Memory B cell (primary cell): ENCODE results near the gene STK17A.
"Not testable (repeated sequence)": the region's sequence is repeated elsewhere in the genome, so short reads cannot be mapped to it uniquely, and the experiment has no call there.

Experiments used
- ATAC-seq: fragments of 150-1000 bp; cut with Tn5 transposase; 2 replicates; pipeline ENCODE4 v1.10.0; 2021; ENCODE audit warnings: low read depth, mild to moderate bottlenecking, moderate library complexity
- DNase-seq, 2 donors: peaks; one replicate each; pipeline ENCODE4 v3.0.0; 2022; ENCODE audit warnings: low spot score in 2 of 2
- H3K27ac Mint-ChIP-seq: one replicate; pipeline ENCODE4 v1.8.0; 2022; ENCODE audit warnings: mild to moderate bottlenecking, moderate library complexity, mixed read lengths
- H3K27me3 Mint-ChIP-seq: one replicate; pipeline ENCODE4 v1.8.0; 2022; ENCODE audit warnings: mixed read lengths
- H3K36me3 Mint-ChIP-seq: one replicate; pipeline ENCODE4 v1.8.0; 2022; ENCODE audit warnings: mild to moderate bottlenecking, mixed read lengths
- H3K4me1 Mint-ChIP-seq: one replicate; pipeline ENCODE4 v1.8.0; 2022; ENCODE audit warnings: mixed read lengths
- H3K4me3 Mint-ChIP-seq: one replicate; pipeline ENCODE4 v1.8.0; 2022; ENCODE audit warnings: mild to moderate bottlenecking, moderate library complexity, mixed read lengths
- H3K9me3 Mint-ChIP-seq: one replicate; pipeline ENCODE4 v1.8.0; 2022; ENCODE audit warnings: mixed read lengths

STK17A gene

DNA sequence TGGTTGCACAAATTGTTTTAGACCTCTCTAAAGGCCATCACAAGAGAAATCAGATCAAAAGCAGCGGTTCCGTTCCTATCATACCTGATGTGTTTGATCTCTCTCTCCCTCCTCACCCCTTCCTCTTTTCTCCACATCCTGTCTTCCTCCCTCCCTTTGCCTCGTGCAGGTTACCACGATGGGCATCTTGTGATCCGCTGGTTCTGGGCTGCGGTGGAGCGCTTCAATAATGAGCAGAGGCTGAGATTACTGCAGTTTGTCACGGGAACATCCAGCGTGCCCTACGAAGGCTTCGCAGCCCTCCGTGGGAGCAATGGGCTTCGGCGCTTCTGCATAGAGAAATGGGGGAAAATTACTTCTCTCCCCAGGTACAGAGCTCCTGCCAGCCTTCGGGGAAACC lies 28.5 kb upstream of the STK17A start:
- no peak for DNase-seq
- Mint-ChIP-seq H3K4me3 (no peak overlapping the region), H3K27ac (no peak overlapping the region), H3K27me3 (peaks cover 15% of the 10 kb centered on the region), H3K36me3 (no peaks in the 10 kb centered on the region), H3K4me1 (no peaks in the 10 kb centered on the region), H3K9me3 (no peaks in the 10 kb centered on the region)
- no peak for ATAC-seq

DNA sequence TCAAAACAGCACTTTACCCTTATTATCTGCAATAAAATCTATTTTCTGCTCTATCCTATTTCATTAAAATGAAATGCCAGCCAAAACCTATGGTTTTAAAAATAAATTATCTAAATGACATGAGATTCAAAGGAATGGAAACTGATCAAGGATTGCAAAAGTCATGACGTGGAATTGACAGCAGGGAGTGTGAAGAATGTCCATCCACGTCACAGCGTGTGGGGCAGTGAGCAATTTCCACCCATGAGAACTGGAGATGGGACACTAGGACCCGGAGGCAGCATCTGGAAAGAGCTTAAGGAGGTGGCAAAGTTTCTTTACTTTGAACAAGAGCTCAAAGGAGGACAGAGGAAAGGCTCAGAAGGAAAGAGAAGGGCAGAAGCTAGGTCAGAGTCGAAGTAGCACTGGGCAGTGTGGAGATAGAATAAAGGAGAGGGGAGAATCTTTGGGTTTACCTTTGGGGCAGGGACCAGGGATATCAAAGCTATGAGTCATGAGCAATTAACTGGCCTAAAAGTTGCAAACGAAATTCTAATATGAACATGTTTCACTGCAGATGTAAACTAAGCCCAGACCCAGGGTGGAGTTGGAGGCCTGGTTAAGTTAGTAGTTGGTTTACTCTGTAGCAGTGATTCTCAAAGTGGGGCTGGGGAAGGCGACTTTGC lies 24.9 kb upstream of the STK17A start:
- DNase-seq (no peak), ATAC-seq (no peak)
- Mint-ChIP-seq H3K36me3 (no peaks in the 10 kb centered on the region), H3K27me3 (peaks cover 14% of the 10 kb centered on the region), H3K4me1 (no peaks in the 10 kb centered on the region), H3K4me3 (no peak overlapping the region), H3K27ac (no peak overlapping the region), H3K9me3 (no peaks in the 10 kb centered on the region)

DNA sequence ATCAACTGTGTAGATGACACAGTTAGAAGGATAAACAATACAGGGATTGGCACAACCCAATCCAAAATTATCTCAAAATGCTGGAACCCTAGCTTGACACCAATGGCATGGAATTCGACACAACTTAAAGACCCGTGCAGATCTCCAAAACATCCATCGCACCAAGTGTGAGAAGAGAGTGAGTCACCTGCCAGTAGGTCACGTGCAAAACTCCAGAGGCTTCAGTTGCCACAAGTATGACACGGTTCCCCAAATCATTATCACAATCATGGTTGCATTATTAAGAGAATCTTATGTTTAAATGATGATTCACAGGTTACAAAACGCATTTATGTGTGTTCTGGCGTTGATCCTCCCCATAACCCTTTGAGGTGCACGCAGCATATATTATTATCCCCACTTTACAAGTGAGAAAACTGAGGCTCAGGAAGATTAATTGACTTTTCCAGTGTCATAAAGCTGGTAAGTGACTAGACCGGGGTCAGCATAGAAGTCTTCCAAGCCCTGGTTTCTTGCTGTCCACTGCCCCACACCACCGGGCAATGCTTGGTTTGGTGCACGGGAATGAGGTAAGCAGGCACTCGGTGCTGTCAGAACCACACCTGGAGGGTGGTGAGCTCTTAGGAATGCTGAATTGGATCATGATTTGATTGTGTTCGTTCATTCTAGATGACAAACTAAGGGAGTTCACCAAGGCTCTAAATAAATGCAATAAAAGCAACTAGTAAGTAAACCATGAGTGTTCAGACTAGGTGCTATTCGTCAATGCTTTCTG lies 23.6 kb upstream of the STK17A start:
- no peaks in the 10 kb centered on the region for H3K36me3 Mint-ChIP-seq
- H3K9me3 Mint-ChIP-seq, result no peaks in the 10 kb centered on the region
- no peak overlapping the region for H3K27ac Mint-ChIP-seq
- H3K27me3 Mint-ChIP-seq, result peaks cover 12% of the 10 kb centered on the region
- H3K4me1 Mint-ChIP-seq, result no peaks in the 10 kb centered on the region
- H3K4me3 Mint-ChIP-seq, result no peak overlapping the region
- DNase-seq, result no peak
- no peak for ATAC-seq

DNA sequence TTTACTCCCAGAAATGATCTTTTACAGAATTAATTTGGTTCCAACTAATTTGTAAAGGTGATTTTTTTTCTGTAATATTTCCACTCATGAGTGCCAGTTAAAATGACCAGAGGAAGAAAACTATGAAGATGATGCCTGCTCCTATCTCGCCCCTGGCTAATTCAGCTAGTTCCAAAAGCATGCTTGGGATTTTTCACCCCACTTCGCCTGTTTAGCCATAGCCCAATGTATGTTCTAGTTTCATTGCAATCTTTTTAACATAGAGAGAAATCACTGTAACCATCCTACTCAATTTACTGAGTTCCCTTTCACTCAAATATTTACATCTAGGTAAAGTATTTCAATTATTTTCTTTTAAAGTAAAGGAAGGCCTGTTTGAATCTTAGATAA lies 23.0 kb upstream of the STK17A start:
- no peak overlapping the region for H3K4me3 Mint-ChIP-seq
- no peak for DNase-seq
- H3K36me3 Mint-ChIP-seq, result no peaks in the 10 kb centered on the region
- H3K4me1 Mint-ChIP-seq, result no peaks in the 10 kb centered on the region
- ATAC-seq, result no peak
- no peaks in the 10 kb centered on the region for H3K9me3 Mint-ChIP-seq
- H3K27me3 Mint-ChIP-seq, result peaks cover 12% of the 10 kb centered on the region
- H3K27ac Mint-ChIP-seq, result no peak overlapping the region

DNA sequence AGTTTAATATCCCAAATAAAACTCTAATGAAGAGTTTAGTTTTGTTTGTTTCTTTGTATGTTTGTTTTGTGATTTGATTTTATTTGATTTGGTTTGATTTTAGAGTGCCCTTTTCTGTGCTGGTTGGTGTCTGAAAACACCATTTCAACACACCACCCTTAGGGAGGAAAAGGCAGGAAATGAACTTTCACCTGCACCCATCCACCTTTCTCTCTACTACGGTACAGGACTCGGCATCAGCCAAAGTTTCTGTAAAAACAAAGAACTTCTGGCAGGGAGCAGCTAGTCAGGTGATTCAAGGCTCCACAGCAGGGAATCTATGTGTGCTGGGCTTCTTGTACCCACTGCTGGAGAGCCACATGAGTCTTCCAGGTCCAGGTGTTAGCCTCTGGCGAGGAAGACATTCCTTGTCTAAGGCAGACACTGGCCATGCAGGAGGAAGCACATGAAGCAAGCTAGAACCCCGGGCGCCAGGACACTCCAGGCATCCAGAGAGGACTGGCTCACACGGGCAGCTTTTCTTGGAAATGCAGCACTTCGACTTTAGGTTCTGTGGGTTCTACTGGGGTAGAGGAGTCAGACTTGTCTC lies 22.1 kb upstream of the STK17A start:
- no peaks in the 10 kb centered on the region for H3K4me1 Mint-ChIP-seq
- H3K27ac Mint-ChIP-seq, result no peak overlapping the region
- no peaks in the 10 kb centered on the region for H3K36me3 Mint-ChIP-seq

DNA sequence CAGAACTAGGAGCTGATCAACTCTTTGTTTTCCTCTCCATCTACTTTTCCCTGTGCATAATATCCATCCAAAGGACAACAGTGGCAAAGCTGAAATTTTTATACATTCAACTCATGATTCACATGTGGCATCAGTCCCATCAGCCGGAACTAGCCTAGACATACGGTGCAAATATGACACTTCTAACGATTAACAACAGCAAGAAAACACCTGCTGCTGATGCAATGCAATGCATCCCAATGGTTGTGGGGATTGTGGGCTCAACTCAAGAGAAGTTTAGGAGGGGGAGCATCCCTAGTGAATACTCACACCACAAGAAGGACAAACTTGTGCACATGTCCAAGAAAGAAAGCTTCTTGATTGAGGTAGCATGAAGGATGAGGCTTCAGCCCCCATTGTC lies 20.5 kb upstream of the STK17A start:
- no peaks in the 10 kb centered on the region for H3K36me3 Mint-ChIP-seq
- no peaks in the 10 kb centered on the region for H3K4me1 Mint-ChIP-seq
- ATAC-seq, result no peak
- peaks cover 9% of the 10 kb centered on the region for H3K27me3 Mint-ChIP-seq
- no peak overlapping the region for H3K27ac Mint-ChIP-seq
- H3K9me3 Mint-ChIP-seq, result no peaks in the 10 kb centered on the region
- no peak overlapping the region for H3K4me3 Mint-ChIP-seq
- DNase-seq, result no peak

More for the DNA sequence above, 22.1 kb upstream of the STK17A start:
- ATAC-seq (no peak), DNase-seq (no peak)
- H3K9me3 Mint-ChIP-seq, result no peaks in the 10 kb centered on the region
- H3K27me3 Mint-ChIP-seq, result peaks cover 12% of the 10 kb centered on the region
- H3K4me3 Mint-ChIP-seq, result no peak overlapping the region

DNA sequence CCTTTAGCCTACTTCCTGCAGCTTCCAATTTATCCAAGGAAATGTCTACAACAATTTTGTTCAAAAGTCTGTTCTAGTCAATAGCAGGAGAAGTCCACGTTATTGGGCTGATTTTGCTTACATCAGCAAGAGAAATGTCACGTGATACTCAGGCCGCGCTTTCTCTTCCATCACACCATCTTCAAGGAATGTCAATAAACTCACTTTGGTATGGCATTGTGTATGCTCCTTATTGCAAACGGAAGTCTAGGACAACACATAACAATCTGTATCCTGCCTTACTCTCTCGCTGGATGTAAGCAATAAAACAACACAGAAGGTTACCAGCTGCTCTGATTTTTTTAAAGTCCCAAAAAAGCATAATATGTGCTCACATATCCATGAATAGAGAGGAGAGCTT lies 17.1 kb upstream of the STK17A start:
- Mint-ChIP-seq H3K4me3 (no peak overlapping the region), H3K9me3 (no peaks in the 10 kb centered on the region), H3K27me3 (peaks cover 9% of the 10 kb centered on the region), H3K36me3 (no peaks in the 10 kb centered on the region), H3K27ac (no peak overlapping the region), H3K4me1 (peaks cover 3% of the 10 kb centered on the region)
- no peak for DNase-seq
- no peak for ATAC-seq

DNA sequence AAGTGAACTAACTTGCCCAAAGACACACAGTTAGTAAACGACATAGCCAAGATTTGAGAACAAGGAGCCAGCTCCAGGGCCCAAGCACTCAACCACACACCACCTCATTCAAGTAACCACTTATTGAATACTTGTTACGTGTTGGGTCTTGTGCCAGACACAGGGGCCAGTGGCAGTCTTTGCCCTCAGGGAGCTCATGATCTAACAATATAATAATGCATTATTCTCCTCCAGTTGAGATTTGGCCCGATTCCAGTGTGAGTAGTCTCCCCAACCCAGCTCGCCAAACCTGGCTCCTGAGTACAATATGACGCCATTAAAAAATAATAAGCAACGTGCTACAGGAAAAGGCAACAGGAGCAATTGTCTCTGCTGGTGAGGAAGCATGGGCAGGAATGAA lies 14.4 kb upstream of the STK17A start:
- Mint-ChIP-seq H3K27me3 (peaks cover 3% of the 10 kb centered on the region), H3K36me3 (no peaks in the 10 kb centered on the region), H3K27ac (no peak overlapping the region), H3K4me1 (peaks cover 3% of the 10 kb centered on the region), H3K9me3 (no peaks in the 10 kb centered on the region), H3K4me3 (no peak overlapping the region)
- ATAC-seq (no peak), DNase-seq (no peak)

DNA sequence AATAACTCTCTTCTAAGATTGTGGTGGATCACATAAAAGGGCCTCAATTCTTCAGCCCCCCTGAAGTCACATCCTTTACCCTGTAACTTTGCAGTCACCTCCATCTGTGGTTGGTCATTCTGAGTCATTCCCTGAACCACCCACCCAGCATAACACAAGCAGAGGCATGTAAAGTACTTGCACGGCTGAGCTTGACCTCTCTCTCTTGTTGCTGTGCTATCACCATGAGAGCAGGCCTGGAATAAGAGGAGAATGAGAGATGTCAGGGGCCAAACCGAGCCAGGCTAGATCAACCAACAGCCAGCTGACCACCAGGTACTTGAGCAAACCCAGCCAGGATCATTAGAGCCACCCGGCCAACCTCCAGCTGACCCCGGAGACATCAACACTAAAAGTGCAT lies 13.5 kb upstream of the STK17A start:
- ATAC-seq (no peak), DNase-seq (no peak)
- peaks cover 2% of the 10 kb centered on the region for H3K27me3 Mint-ChIP-seq
- no peak overlapping the region for H3K27ac Mint-ChIP-seq
- H3K9me3 Mint-ChIP-seq, result no peaks in the 10 kb centered on the region
- H3K36me3 Mint-ChIP-seq, result no peaks in the 10 kb centered on the region
- H3K4me3 Mint-ChIP-seq, result no peak overlapping the region
- H3K4me1 Mint-ChIP-seq, result peaks cover 3% of the 10 kb centered on the region

DNA sequence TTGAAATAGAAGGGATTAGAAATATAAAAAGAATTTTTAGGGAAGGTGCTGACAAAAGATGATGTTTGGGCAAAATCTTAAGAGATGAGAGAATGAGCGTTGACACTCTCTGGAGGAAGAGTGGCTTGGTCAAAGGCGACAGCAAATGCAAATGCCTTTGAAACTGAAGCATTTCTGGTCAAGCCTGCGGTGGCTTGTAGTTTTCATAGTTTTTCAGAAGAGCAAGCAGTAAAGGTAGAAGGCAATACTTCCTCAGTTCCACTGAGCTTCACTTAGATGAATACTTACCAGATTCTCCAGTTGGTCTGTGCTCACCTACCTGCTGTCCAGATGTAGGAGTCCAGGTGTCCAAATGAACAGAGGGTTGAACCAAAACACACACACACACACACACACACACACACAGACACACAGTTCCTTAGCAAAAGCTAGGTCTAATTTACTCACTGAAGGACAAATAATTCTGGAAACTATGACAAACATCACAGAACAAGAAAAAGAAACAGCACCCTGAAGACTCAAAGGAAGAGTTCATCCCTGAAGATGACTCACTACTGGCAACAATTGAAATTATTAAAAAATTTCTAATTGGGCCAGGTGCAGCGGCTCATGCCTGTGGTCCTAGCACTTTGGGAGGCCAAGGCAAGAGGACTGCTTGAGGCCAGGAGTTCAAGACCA lies 12.1 kb upstream of the STK17A start:
- no peak for DNase-seq
- H3K36me3 Mint-ChIP-seq, result no peaks in the 10 kb centered on the region
- ATAC-seq, result no peak

DNA sequence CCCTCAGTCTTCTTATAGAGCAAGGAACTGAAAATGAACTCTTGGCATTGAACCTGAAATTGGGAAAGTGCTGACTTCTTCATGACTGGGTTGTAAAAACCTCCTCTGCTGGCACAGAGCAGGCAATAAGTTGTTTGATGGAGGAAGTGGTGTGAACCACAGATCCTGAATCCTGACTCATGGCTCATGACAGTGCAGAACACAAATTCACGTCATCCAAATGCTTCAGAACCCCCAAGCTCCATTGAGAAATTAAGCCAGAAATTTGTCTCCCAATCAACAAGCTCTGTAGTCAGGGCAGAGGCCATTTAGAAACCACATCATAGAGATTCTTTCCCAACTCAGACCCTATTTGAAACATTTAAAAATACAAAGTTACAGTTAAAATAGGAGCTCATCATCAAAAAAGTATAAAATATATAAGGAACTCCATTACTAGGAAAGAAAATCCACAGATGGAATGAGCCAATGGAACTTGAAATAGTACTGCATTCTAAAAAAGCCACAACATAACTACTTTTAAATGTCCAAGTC lies 10.3 kb upstream of the STK17A start:
- H3K4me3 Mint-ChIP-seq, result no peak overlapping the region
- no peaks in the 10 kb centered on the region for H3K27me3 Mint-ChIP-seq
- ATAC-seq (no peak), DNase-seq (no peak)
- H3K36me3 Mint-ChIP-seq, result no peaks in the 10 kb centered on the region
- H3K9me3 Mint-ChIP-seq, result no peaks in the 10 kb centered on the region
- no peak overlapping the region for H3K27ac Mint-ChIP-seq
- peaks cover 3% of the 10 kb centered on the region for H3K4me1 Mint-ChIP-seq

More for the DNA sequence above, 12.1 kb upstream of the STK17A start:
- Mint-ChIP-seq H3K9me3 (no peaks in the 10 kb centered on the region), H3K4me3 (no peak overlapping the region), H3K27me3 (no peaks in the 10 kb centered on the region), H3K27ac (no peak overlapping the region), H3K4me1 (peaks cover 3% of the 10 kb centered on the region)

DNA sequence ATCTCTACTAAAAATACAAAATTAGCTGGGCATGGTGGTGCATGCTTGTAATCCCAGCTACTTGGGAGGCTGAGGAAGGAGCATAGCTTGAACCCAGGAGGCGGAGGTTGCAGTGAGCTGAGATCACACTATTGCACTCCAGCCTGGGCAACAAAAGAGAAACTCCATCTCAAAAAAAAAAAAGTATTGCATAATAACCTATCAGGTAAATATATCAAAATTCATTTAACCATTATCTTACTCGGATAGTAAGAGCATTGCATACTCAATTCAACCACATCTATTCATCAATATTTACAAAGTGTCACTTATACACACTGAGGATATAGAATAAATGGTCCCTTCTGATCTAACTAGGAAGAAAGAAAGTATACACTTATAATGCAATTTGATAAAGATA lies 9.1 kb upstream of the STK17A start:
- not testable (repeated sequence) for H3K4me1 Mint-ChIP-seq, H3K36me3 Mint-ChIP-seq, DNase-seq, H3K27ac Mint-ChIP-seq, H3K27me3 Mint-ChIP-seq, H3K4me3 Mint-ChIP-seq, ATAC-seq, H3K9me3 Mint-ChIP-seq

DNA sequence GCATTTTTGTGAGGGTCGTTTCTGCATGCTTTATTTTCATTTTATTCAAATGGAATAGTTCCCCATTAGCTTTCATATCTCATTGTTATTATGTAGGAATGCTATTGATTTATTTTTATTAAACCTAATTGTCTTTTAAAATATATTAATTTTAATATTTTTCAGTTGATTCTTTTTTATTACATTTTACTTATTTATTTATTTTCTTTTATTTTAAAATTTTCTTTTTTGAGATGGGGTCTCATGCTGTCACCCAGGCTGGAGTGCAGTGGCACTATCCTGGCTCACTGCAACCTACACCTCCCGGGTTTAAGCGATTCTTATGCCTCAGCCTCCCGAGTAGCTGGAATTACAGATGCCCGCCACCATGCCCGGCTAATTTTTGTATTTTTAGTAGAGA lies 7.4 kb upstream of the STK17A start:
- no peak for DNase-seq
- Mint-ChIP-seq H3K36me3 (no peaks in the 10 kb centered on the region), H3K9me3 (no peaks in the 10 kb centered on the region), H3K4me1 (peaks cover under 1% of the 10 kb centered on the region), H3K4me3 (no peak overlapping the region), H3K27ac (no peak overlapping the region), H3K27me3 (no peaks in the 10 kb centered on the region)
- no peak for ATAC-seq

DNA sequence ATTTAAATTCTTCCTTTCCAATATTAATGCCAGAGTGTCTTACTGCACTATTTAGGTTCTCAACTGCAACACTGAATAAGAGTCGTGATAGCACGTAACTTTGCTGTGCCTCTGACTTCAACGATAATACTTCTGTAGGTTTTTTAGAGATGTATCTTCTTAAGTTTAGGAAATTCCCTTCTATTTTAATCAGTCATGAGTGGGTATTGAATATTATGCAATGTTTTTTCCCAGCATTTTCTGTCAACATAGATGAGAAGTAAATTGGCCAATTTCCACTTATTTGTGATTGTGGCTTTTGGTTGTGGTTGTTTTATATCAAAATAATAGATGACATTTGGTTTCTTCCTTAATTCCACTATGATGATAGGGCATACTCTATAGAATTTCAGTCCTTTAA lies 6.7 kb upstream of the STK17A start:
- H3K27ac Mint-ChIP-seq, result no peak overlapping the region
- no peak for DNase-seq
- no peaks in the 10 kb centered on the region for H3K36me3 Mint-ChIP-seq
- ATAC-seq, result no peak
- H3K27me3 Mint-ChIP-seq, result no peaks in the 10 kb centered on the region
- no peaks in the 10 kb centered on the region for H3K4me1 Mint-ChIP-seq
- no peaks in the 10 kb centered on the region for H3K9me3 Mint-ChIP-seq
- no peak overlapping the region for H3K4me3 Mint-ChIP-seq
